ENCODE data around the gene PAX2. TPM values are rescaled to one million over a fixed set of nuclear protein-coding genes. Genes with fewer than 3 reads are reported as not detected.
A peak's percentile ranks its signal among the peaks of the same experiment; 100 is the strongest.

Gene PAX2
- total and polyA plus RNA-seq, 4 donors, result not detected

GRCh38 chr10:100829933-100830727 lies 84.7 kb downstream of the PAX2 start:
- Histone ChIP-seq H3K36me3 (ENCODE audit: control insufficient read depth in 1 of 2, insufficient read depth in 2 of 2, low read length in 1 of 2) (no peaks in the 10 kb centered on the region), H3K27ac (ENCODE audit: low read depth in 1 of 2, low read length in 2 of 2) (no peak overlapping the region), H3K9me3 (ENCODE audit: control insufficient read depth, low read length) (no peaks in the 10 kb centered on the region), H3K4me1 (ENCODE audit: control insufficient read depth in 1 of 2, insufficient read depth in 2 of 2, low read length in 2 of 2) (no peaks in the 10 kb centered on the region), H3K27me3 (ENCODE audit: control insufficient read depth in 1 of 2, insufficient read depth in 2 of 2, low read length in 1 of 2) (no peaks in the 10 kb centered on the region), H3K4me3 (ENCODE audit: low read length in 2 of 2) (no peak overlapping the region)
- intact Hi-C loops (cut with DNase I), result no loop called here
- 6 to 9% methylated on average over 43 to 44 of the region's 44 CpGs for WGBS, 2 donors
- peak in 1 of 2 donors; percentile 67 for DNase-seq
- ATAC-seq (ENCODE audit: low FRiP score), result no peak

GRCh38 chr10:100830728-100831111 lies 85.3 kb downstream of the PAX2 start:
- intact Hi-C loops (cut with DNase I), result no loop called here
- no peaks in the 10 kb centered on the region for H3K36me3 ChIP-seq (ENCODE audit: control insufficient read depth in 1 of 2, insufficient read depth in 2 of 2, low read length in 1 of 2)
- no peaks in the 10 kb centered on the region for H3K9me3 ChIP-seq (ENCODE audit: control insufficient read depth, low read length)
- 17% methylated on average over 1 of the region's 1 CpG for WGBS, 2 donors
- ATAC-seq (ENCODE audit: low FRiP score) (no peak), DNase-seq (no peak)
- no peak overlapping the region for H3K27ac ChIP-seq (ENCODE audit: low read depth in 1 of 2, low read length in 2 of 2)
- H3K4me1 ChIP-seq (ENCODE audit: control insufficient read depth in 1 of 2, insufficient read depth in 2 of 2, low read length in 2 of 2), result no peaks in the 10 kb centered on the region
- no peak overlapping the region for H3K4me3 ChIP-seq (ENCODE audit: low read length in 2 of 2)
- H3K27me3 ChIP-seq (ENCODE audit: control insufficient read depth in 1 of 2, insufficient read depth in 2 of 2, low read length in 1 of 2), result no peaks in the 10 kb centered on the region

- 87 to 88% methylated on average over 1 of the region's 1 CpG for WGBS, 2 donors
- no peak overlapping the region for H3K27ac ChIP-seq (ENCODE audit: low read depth in 1 of 2, low read length in 2 of 2)
- no peak for ATAC-seq (ENCODE audit: low FRiP score)
- H3K4me1 ChIP-seq (ENCODE audit: control insufficient read depth in 1 of 2, insufficient read depth in 2 of 2, low read length in 2 of 2), result no peaks in the 10 kb centered on the region
- DNase-seq, result no peak
- H3K27me3 ChIP-seq (ENCODE audit: control insufficient read depth in 1 of 2, insufficient read depth in 2 of 2, low read length in 1 of 2), result no peaks in the 10 kb centered on the region
- no peak overlapping the region for H3K4me3 ChIP-seq (ENCODE audit: low read length in 2 of 2)
- no peaks in the 10 kb centered on the region for H3K9me3 ChIP-seq (ENCODE audit: control insufficient read depth, low read length)
- H3K36me3 ChIP-seq (ENCODE audit: control insufficient read depth in 1 of 2, insufficient read depth in 2 of 2, low read length in 1 of 2), result no peaks in the 10 kb centered on the region
- intact Hi-C loops (cut with DNase I), result no loop called here
These were observed 86.4 kb downstream of the PAX2 start for GRCh38 chr10:100831742-100832141.

GRCh38 chr10:100835810-100836209 lies 90.4 kb downstream of the PAX2 start:
- Histone ChIP-seq H3K4me1 (ENCODE audit: control insufficient read depth in 1 of 2, insufficient read depth in 2 of 2, low read length in 2 of 2) (no peaks in the 10 kb centered on the region), H3K36me3 (ENCODE audit: control insufficient read depth in 1 of 2, insufficient read depth in 2 of 2, low read length in 1 of 2) (no peaks in the 10 kb centered on the region), H3K9me3 (ENCODE audit: control insufficient read depth, low read length) (no peaks in the 10 kb centered on the region), H3K4me3 (ENCODE audit: low read length in 2 of 2) (no peak overlapping the region), H3K27me3 (ENCODE audit: control insufficient read depth in 1 of 2, insufficient read depth in 2 of 2, low read length in 1 of 2) (no peaks in the 10 kb centered on the region), H3K27ac (ENCODE audit: low read depth in 1 of 2, low read length in 2 of 2) (no peak overlapping the region)
- ATAC-seq (ENCODE audit: low FRiP score) (no peak), DNase-seq (no peak)
- 77 to 84% methylated on average over 7 of the region's 7 CpGs for WGBS, 2 donors
- intact Hi-C loops (cut with DNase I), result no loop called here

- no peaks in the 10 kb centered on the region for H3K36me3 ChIP-seq (ENCODE audit: control insufficient read depth in 1 of 2, insufficient read depth in 2 of 2, low read length in 1 of 2)
- H3K27me3 ChIP-seq (ENCODE audit: control insufficient read depth in 1 of 2, insufficient read depth in 2 of 2, low read length in 1 of 2), result no peaks in the 10 kb centered on the region
- H3K9me3 ChIP-seq (ENCODE audit: control insufficient read depth, low read length), result no peaks in the 10 kb centered on the region
- H3K4me1 ChIP-seq (ENCODE audit: control insufficient read depth in 1 of 2, insufficient read depth in 2 of 2, low read length in 2 of 2), result no peaks in the 10 kb centered on the region
- no peak for ATAC-seq (ENCODE audit: low FRiP score)
- no peak overlapping the region for H3K4me3 ChIP-seq (ENCODE audit: low read length in 2 of 2)
- no peak for DNase-seq
- intact Hi-C loops (cut with DNase I), result no loop called here
- no peak overlapping the region for H3K27ac ChIP-seq (ENCODE audit: low read depth in 1 of 2, low read length in 2 of 2)
These were observed 91.5 kb downstream of the PAX2 start for GRCh38 chr10:100836891-100837290.

- intact Hi-C loops (cut with DNase I), result no loop called here
- 55 to 67% methylated on average over 3 of the region's 3 CpGs for WGBS, 2 donors
- Histone ChIP-seq H3K9me3 (ENCODE audit: control insufficient read depth, low read length) (no peaks in the 10 kb centered on the region), H3K27me3 (ENCODE audit: control insufficient read depth in 1 of 2, insufficient read depth in 2 of 2, low read length in 1 of 2) (no peaks in the 10 kb centered on the region), H3K36me3 (ENCODE audit: control insufficient read depth in 1 of 2, insufficient read depth in 2 of 2, low read length in 1 of 2) (no peaks in the 10 kb centered on the region), H3K4me1 (ENCODE audit: control insufficient read depth in 1 of 2, insufficient read depth in 2 of 2, low read length in 2 of 2) (no peaks in the 10 kb centered on the region), H3K4me3 (ENCODE audit: low read length in 2 of 2) (no peak overlapping the region), H3K27ac (ENCODE audit: low read depth in 1 of 2, low read length in 2 of 2) (no peak overlapping the region)
- no peak for ATAC-seq (ENCODE audit: low FRiP score)
- DNase-seq, result no peak
These were observed 91.9 kb downstream of the PAX2 start for GRCh38 chr10:100837300-100837699.

- Histone ChIP-seq H3K36me3 (ENCODE audit: control insufficient read depth in 1 of 2, insufficient read depth in 2 of 2, low read length in 1 of 2) (no peaks in the 10 kb centered on the region), H3K9me3 (ENCODE audit: control insufficient read depth, low read length) (no peaks in the 10 kb centered on the region), H3K4me1 (ENCODE audit: control insufficient read depth in 1 of 2, insufficient read depth in 2 of 2, low read length in 2 of 2) (no peaks in the 10 kb centered on the region), H3K4me3 (ENCODE audit: low read length in 2 of 2) (no peak overlapping the region), H3K27me3 (ENCODE audit: control insufficient read depth in 1 of 2, insufficient read depth in 2 of 2, low read length in 1 of 2) (no peaks in the 10 kb centered on the region), H3K27ac (ENCODE audit: low read depth in 1 of 2, low read length in 2 of 2) (no peak overlapping the region)
- ATAC-seq (ENCODE audit: low FRiP score), result no peak
- no peak for DNase-seq
- 82 to 88% methylated on average over 3 of the region's 3 CpGs for WGBS, 2 donors
- intact Hi-C loops (cut with DNase I), result no loop called here
These were observed 93.6 kb downstream of the PAX2 start for GRCh38 chr10:100838986-100839385.

- intact Hi-C loops (cut with DNase I), result no loop called here
- Histone ChIP-seq H3K27ac (ENCODE audit: low read depth in 1 of 2, low read length in 2 of 2) (no peak overlapping the region), H3K4me1 (ENCODE audit: control insufficient read depth in 1 of 2, insufficient read depth in 2 of 2, low read length in 2 of 2) (no peaks in the 10 kb centered on the region), H3K27me3 (ENCODE audit: control insufficient read depth in 1 of 2, insufficient read depth in 2 of 2, low read length in 1 of 2) (no peaks in the 10 kb centered on the region), H3K4me3 (ENCODE audit: low read length in 2 of 2) (no peak overlapping the region), H3K36me3 (ENCODE audit: control insufficient read depth in 1 of 2, insufficient read depth in 2 of 2, low read length in 1 of 2) (no peaks in the 10 kb centered on the region), H3K9me3 (ENCODE audit: control insufficient read depth, low read length) (no peaks in the 10 kb centered on the region)
- WGBS, 2 donors, result 76 to 77% methylated on average over 3 of the region's 3 CpGs
- DNase-seq, result no peak
- no peak for ATAC-seq (ENCODE audit: low FRiP score)
These were observed 96.1 kb downstream of the PAX2 start for GRCh38 chr10:100841528-100841927.

GRCh38 chr10:100847440-100847839 lies 102.1 kb downstream of the PAX2 start:
- ATAC-seq (ENCODE audit: low FRiP score), result no peak
- Histone ChIP-seq H3K27ac (ENCODE audit: low read depth in 1 of 2, low read length in 2 of 2) (no peak overlapping the region), H3K9me3 (ENCODE audit: control insufficient read depth, low read length) (peaks cover 1% of the 10 kb centered on the region), H3K36me3 (ENCODE audit: control insufficient read depth in 1 of 2, insufficient read depth in 2 of 2, low read length in 1 of 2) (no peaks in the 10 kb centered on the region), H3K4me1 (ENCODE audit: control insufficient read depth in 1 of 2, insufficient read depth in 2 of 2, low read length in 2 of 2) (no peaks in the 10 kb centered on the region), H3K4me3 (ENCODE audit: low read length in 2 of 2) (no peak overlapping the region), H3K27me3 (ENCODE audit: control insufficient read depth in 1 of 2, insufficient read depth in 2 of 2, low read length in 1 of 2) (no peaks in the 10 kb centered on the region)
- no peak for DNase-seq
- 63 to 64% methylated on average over 5 of the region's 5 CpGs for WGBS, 2 donors
- intact Hi-C loops (cut with DNase I), result no loop called here
